B cell (primary cell): Measurements from ENCODE around the gene ADAMTSL4. TPM values are rescaled to one million over a fixed set of nuclear protein-coding genes. Genes with fewer than 3 reads are reported as not detected.

ENCODE experiments used
- ATAC-seq: fragments of 200-7000 bp; cut with Tn5 transposase; one replicate; pipeline ENCODE4 v1.10.0; 2021; ENCODE audit warnings: low read depth, mild to moderate bottlenecking, moderate number of reproducible peaks, moderate library complexity
- CTCF ChIA-PET: fragments of 350-600 bp; sonication (Branson Sonifier 250); formaldehyde crosslinking; loops from one replicate; lab custom pipeline; 2021; ENCODE audit warnings: antibody characterized with exemption, inconsistent platforms; lab: Charles Lee
- POLR2A ChIA-PET: fragments of 350-600 bp; sonication (Branson Sonifier 250); formaldehyde crosslinking; loops from one replicate; lab custom pipeline; 2021; ENCODE audit warnings: antibody characterized with exemption; lab: Charles Lee
- DNase-seq: peaks from one replicate; pipeline ENCODE4 v3.0.0; 2013
- H2AFZ ChIP-seq: 2 replicates; pipeline ENCODE4 v1.6.1; 2012; ENCODE audit warnings: mild to moderate bottlenecking, low read depth, low read length; ENCODE audit not compliant: insufficient read depth, poor library complexity, severe bottlenecking
- H3K27ac ChIP-seq, 2 donors: 1 replicate in 1 of 2; 2 replicates in 1 of 2; pipeline ENCODE4 v1.5.1; 2012 to 2013; ENCODE audit warnings: low read length in 2 of 2, mild to moderate bottlenecking in 2 of 2, moderate library complexity in 1 of 2
- H3K27me3 ChIP-seq, 4 experiments: fragments of 200-600 bp in 1 of 4; sonication (generic) in 1 of 4; replicated peaks in 1 of 4; 1 replicate in 2 of 4; 2 replicates in 2 of 4; pipeline versions ENCODE4 v1.6.1 to v1.7.0; 2013 to 2016; ENCODE audit warnings: low read length in 3 of 4, mild to moderate bottlenecking in 2 of 4, mixed read lengths in 1 of 4, moderate library complexity in 1 of 4; ENCODE audit not compliant: insufficient read depth in 4 of 4, control insufficient read depth in 3 of 4; ENCODE audit errors: control extremely low read depth in 1 of 4
- H3K36me3 ChIP-seq, 2 experiments: replicated peaks in 1 of 2; 1 replicate in 1 of 2; 2 replicates in 1 of 2; pipeline versions ENCODE4 v1.6.1 to v1.7.1; 2013; ENCODE audit warnings: low read length in 1 of 2; ENCODE audit not compliant: insufficient read depth in 2 of 2, control insufficient read depth in 1 of 2; ENCODE audit errors: control extremely low read depth in 1 of 2, extremely low read depth in 1 of 2
- H3K4me1 ChIP-seq, 2 donors: fragments of 200-600 bp in 1 of 2; sonication (generic) in 1 of 2; 1 replicate in 1 of 2; 2 replicates in 1 of 2; pipeline versions ENCODE4 v1.5.1 to v1.6.1; 2013 to 2017; ENCODE audit warnings: low read length in 2 of 2; ENCODE audit not compliant: control insufficient read depth in 2 of 2, insufficient read depth in 2 of 2
- H3K4me2 ChIP-seq: replicated peaks from 2 replicates; pipeline ENCODE3; 2012; ENCODE audit warnings: mild to moderate bottlenecking, low read depth, low read length; ENCODE audit not compliant: poor library complexity, severe bottlenecking
- H3K4me3 ChIP-seq, 5 experiments: fragments of 200-600 bp in 1 of 5; sonication (generic) in 1 of 5; 1 replicate in 3 of 5; 2 replicates in 2 of 5; pipeline versions ENCODE4 v1.5.1 to v1.7.0; 2011 to 2016; ENCODE audit warnings: low read length in 4 of 5, mild to moderate bottlenecking in 4 of 5, low read depth in 2 of 5, control low read depth in 1 of 5, moderate library complexity in 1 of 5; ENCODE audit not compliant: insufficient read depth in 1 of 5; ENCODE audit errors: control extremely low read depth in 1 of 5, extremely low read depth in 1 of 5
- H3K79me2 ChIP-seq: fragments of 200-600 bp; sonication (generic); one replicate; pipeline ENCODE4 v1.6.0; 2016; ENCODE audit warnings: low read length; ENCODE audit not compliant: control insufficient read depth, insufficient read depth
- H3K9ac ChIP-seq: fragments of 200-600 bp; sonication (generic); 2 replicates; pipeline ENCODE4 v1.6.1; 2017; ENCODE audit warnings: mild to moderate bottlenecking, low read length, moderate library complexity
- H3K9me3 ChIP-seq, 3 donors: one replicate each; pipeline versions ENCODE4 v1.6.1 to v1.7.1; 2013; ENCODE audit warnings: low read length in 2 of 3; ENCODE audit not compliant: control insufficient read depth in 2 of 3, insufficient read depth in 1 of 3; ENCODE audit errors: control extremely low read depth in 1 of 3
- H4K20me1 ChIP-seq: 2 replicates; pipeline ENCODE4 v1.6.0; 2012; ENCODE audit warnings: mild to moderate bottlenecking, low read length; ENCODE audit not compliant: insufficient read depth, control insufficient read depth, poor library complexity, severe bottlenecking
- H3K27ac Mint-ChIP-seq: one replicate; pipeline ENCODE4 v1.8.0; 2021; ENCODE audit warnings: mixed read lengths
- H3K27me3 Mint-ChIP-seq: one replicate; pipeline ENCODE4 v1.8.0; 2021; ENCODE audit warnings: mixed read lengths
- H3K4me1 Mint-ChIP-seq: one replicate; pipeline ENCODE4 v1.8.0; 2021; ENCODE audit warnings: mixed read lengths
- H3K4me3 Mint-ChIP-seq: one replicate; pipeline ENCODE4 v1.8.0; 2021; ENCODE audit warnings: mixed read lengths
- H3K9me3 Mint-ChIP-seq: one replicate; pipeline ENCODE4 v1.8.0; 2022; ENCODE audit warnings: mixed read lengths; ENCODE audit not compliant: insufficient read depth
- CTCF ChIP-seq: fragments of 200-600 bp; IDR thresholded peaks from one replicate; pipeline ENCODE4 v1.8.0; 2022; ENCODE audit warnings: antibody characterized with exemption, mild to moderate bottlenecking
- EZH2 ChIP-seq: IDR thresholded peaks from 2 replicates; pipeline ENCODE4 v1.6.1; 2012; ENCODE audit warnings: borderline replicate concordance, low read depth, mild to moderate bottlenecking, moderate library complexity, low read length; ENCODE audit not compliant: insufficient read depth, poor library complexity, severe bottlenecking
- WGBS: methylation state at CpG from one replicate; pipeline ENCODE4 v1.1.5; 2013; ENCODE audit warnings: missing lambda C conversion rate; ENCODE audit not compliant: insufficient coverage; 5-methylcytosine and 5-hydroxymethylcytosine counted together
- intact Hi-C: fragments of 100-400 bp; cut with micrococcal nuclease; formaldehyde crosslinking; loops from one replicate; pipeline ENCODE4 v1.10.0; 2022
- polyA plus RNA-seq: library from polyadenylated mRNA; depleted of rRNA; stranded (reverse); fragments of >200 nt; gene quantifications from 2 replicates; pipeline ENCODE4 v1.2.3, GENCODE V29; 2012
- total RNA-seq, 2 donors: library from RNA; stranded (reverse); fragments of 120-200 nt in 1 of 2; gene quantifications; 1 replicate in 1 of 2; 2 replicates in 1 of 2; pipeline versions ENCODE4 v1.2.3 to v1.2.4, GENCODE V29; 2013 to 2022

Gene ADAMTSL4
- total and polyA plus RNA-seq, 2 donors (not counting 1 experiment from before 2014, with no cell fraction given), result 0.70 TPM; not detected in 1

GRCh38 chr1:150544204-150544603 is 5.0 kb upstream of the ADAMTSL4 start:
- no peak overlapping the region for H3K27ac ChIP-seq
- Mint-ChIP-seq H3K27ac (no peak overlapping the region), H3K9me3 (no peaks in the 10 kb centered on the region), H3K27me3 (peaks cover 8% of the 10 kb centered on the region), H3K4me3 (no peak overlapping the region), H3K4me1 (peaks cover 4% of the 10 kb centered on the region)
- CTCF ChIA-PET, result interaction anchor here (0.7 to 1.5 kb wide), 3 partner anchors 11 to 309 kb away, joined by 3 to 4 read pairs (median 3); no protein-coding TSS in a partner anchor
- no peak for TF ChIP-seq EZH2
- TF ChIP-seq CTCF, result no peak
- no peak for ATAC-seq
- intact Hi-C loops, result no loop called here
- H3K4me1 ChIP-seq, result peaks cover 4 to 5% of the 10 kb centered on the region in 2 donors
- H4K20me1 ChIP-seq, result no peaks in the 10 kb centered on the region
- H3K9ac ChIP-seq, result no peak overlapping the region
- POLR2A ChIA-PET, result no interaction called here
- no peaks in the 10 kb centered on the region for H3K9me3 ChIP-seq
- H3K4me2 ChIP-seq, result no peak overlapping the region
- no CpG with 5 or more reads among the region's 3 CpGs for whole genome bisulfite sequencing
- H2AFZ ChIP-seq, result no peak overlapping the region
- H3K36me3 ChIP-seq, result no peaks in the 10 kb centered on the region
- peaks cover 0 to 18% (median 3%) of the 10 kb centered on the region in 4 experiments for H3K27me3 ChIP-seq
- no peaks in the 10 kb centered on the region for H3K79me2 ChIP-seq
- DNase-seq, result no peak
- no peak overlapping the region for H3K4me3 ChIP-seq

- Histone ChIP-seq H3K4me2 (no peak overlapping the region), H3K4me3 (no peak overlapping the region), H4K20me1 (no peaks in the 10 kb centered on the region), H3K4me1 (peaks cover 9 to 10% of the 10 kb centered on the region in 2 donors), H3K9me3 (no peaks in the 10 kb centered on the region), H3K79me2 (no peaks in the 10 kb centered on the region), H3K9ac (no peak overlapping the region), H3K27ac (no peak overlapping the region), H3K36me3 (no peaks in the 10 kb centered on the region), H3K27me3 (peaks cover 0 to 28% (median 9%) of the 10 kb centered on the region in 4 experiments), H2AFZ (no peak overlapping the region)
- H3K4me3 Mint-ChIP-seq, result no peak overlapping the region
- DNase-seq (no peak), ATAC-seq (no peak)
- no peak for TF ChIP-seq CTCF
- no peak for TF ChIP-seq EZH2
- POLR2A ChIA-PET, result no interaction called here
- H3K27me3 Mint-ChIP-seq, result peaks cover 12% of the 10 kb centered on the region
- peaks cover 8% of the 10 kb centered on the region for H3K4me1 Mint-ChIP-seq
- no peaks in the 10 kb centered on the region for H3K9me3 Mint-ChIP-seq
- no CpG with 5 or more reads among the region's 6 CpGs for WGBS
- intact Hi-C loops, result no loop called here
- no peak overlapping the region for H3K27ac Mint-ChIP-seq
- CTCF ChIA-PET, result interaction anchor here (1.3 kb wide), 1 partner anchor 15 kb away, joined by 3 read pairs; no protein-coding TSS in a partner anchor
Observed at GRCh38 chr1:150545486-150546032, 3.6 kb upstream of the ADAMTSL4 start.
